Fibroblast of pulmonary artery (primary cell): ENCODE measurements around the gene ANLN.
A peak's percentile ranks its signal among the peaks of the same experiment; 100 is the strongest.
"Not testable (repeated sequence)": the region's sequence is repeated elsewhere in the genome, so short reads cannot be mapped to it uniquely, and the experiment has no call there.

Source experiments
- DNase-seq: peaks from one replicate; pipeline ENCODE4 v3.0.0-alpha.2; 2010; ENCODE audit warnings: low read depth
- H3K4me3 ChIP-seq: replicated peaks from 2 replicates; pipeline ENCODE4 v1.5.1; 2011; ENCODE audit warnings: low read depth, mild to moderate bottlenecking, control low read depth, low read length, moderate library complexity
- TF ChIP-seq, protein P1 (sequence below): IDR thresholded peaks from 2 replicates; pipeline ENCODE4 v1.5.1; 2011; ENCODE audit warnings: mild to moderate bottlenecking, control low read depth, low read length, inconsistent platforms; ENCODE audit errors: missing control alignments

The ANLN gene

DNA sequence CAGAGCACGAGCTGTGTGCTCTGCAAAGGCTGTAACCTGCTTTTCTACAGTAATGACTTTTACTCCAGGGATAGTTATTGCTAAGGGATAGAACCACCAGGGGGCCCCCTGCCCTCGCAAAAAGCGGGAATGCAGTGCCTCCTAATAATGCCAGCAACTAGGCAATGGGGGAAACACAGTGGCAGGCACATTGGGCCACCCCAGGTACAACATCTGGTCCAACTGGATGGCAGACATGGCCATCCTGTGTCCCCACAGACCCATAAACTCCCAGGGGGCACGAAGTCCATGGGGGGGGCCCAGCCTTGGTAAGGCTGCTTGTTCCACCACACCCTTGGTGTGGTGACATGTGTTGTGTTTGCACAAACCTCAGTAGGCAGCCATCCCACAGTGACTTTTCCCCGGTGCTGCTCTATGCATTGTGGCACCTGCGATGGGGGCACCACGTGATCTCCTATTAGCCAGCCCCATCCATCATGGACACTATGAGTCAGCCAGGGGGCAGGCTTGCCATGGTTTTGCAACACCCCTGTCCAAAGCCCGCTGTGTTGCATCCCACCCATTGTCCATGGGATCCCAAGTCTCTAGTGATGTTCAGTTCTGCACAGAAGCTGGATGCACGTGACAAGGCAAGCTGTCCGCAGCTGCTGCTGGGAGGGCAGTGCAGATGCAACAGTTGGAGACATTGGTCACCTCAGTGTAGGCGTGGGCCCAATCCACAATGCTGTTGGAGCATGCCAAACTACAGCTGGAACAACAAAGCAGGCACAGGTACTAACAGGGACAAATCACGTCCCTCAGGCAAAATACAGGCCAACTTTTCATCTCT lies 84.0 kb downstream of the ANLN start:
- TF ChIP-seq, protein P1, sequence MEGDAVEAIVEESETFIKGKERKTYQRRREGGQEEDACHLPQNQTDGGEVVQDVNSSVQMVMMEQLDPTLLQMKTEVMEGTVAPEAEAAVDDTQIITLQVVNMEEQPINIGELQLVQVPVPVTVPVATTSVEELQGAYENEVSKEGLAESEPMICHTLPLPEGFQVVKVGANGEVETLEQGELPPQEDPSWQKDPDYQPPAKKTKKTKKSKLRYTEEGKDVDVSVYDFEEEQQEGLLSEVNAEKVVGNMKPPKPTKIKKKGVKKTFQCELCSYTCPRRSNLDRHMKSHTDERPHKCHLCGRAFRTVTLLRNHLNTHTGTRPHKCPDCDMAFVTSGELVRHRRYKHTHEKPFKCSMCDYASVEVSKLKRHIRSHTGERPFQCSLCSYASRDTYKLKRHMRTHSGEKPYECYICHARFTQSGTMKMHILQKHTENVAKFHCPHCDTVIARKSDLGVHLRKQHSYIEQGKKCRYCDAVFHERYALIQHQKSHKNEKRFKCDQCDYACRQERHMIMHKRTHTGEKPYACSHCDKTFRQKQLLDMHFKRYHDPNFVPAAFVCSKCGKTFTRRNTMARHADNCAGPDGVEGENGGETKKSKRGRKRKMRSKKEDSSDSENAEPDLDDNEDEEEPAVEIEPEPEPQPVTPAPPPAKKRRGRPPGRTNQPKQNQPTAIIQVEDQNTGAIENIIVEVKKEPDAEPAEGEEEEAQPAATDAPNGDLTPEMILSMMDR, result peak; percentile 59
- DNase-seq, result peak; percentile 31
- no peak overlapping the region for H3K4me3 ChIP-seq

DNA sequence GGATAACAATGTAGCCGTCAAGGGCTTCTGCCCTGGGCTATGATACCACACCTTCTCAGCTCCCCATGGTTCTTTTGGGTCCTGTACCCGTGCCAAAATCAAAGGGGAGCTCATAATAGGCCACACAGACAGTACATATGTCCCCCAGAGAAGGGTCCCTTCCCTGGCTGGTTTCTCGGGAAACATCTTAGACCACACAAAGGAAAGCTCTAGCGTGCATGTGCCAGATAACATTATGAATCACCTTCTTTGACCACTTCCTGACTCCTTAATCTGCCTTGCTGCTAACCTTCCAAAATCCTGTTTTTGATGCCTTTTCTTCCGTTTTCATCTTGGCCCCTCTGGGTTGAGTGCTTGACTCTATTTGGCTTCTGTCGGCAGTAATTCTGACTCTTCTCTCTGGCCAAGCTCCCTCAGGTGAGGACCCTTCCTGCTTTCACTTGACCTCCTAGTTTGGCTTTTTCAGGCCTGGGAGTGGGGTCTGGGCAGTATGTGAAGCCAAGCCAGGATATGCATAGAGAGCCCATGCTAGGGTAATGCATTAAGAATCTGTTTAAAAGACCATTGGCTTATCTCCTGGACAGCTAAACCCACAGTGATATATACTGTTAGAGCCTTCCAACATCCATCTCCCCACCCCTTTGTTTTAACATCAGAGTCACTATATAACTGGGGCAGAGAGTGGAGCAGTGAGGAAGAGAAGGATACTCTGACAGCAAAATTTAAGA lies 84.8 kb downstream of the ANLN start:
- TF ChIP-seq, protein P1, result no peak
- H3K4me3 ChIP-seq, result no peak overlapping the region
- DNase-seq, result peak; percentile 44

DNA sequence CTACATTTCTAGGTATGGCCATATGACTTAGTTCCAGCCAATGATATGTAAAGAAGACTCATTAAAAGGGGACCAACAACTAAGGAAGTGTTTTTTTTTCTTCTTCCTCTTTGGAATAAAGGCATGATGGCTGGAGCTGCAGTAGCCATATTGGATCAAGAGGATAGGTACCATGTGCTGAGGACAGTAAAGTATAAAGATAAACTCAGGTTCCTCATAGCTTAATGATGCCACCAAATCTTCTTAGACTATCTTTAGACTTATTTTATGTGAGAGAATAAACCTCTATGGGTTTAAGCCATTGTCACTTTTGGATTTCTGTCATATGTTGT lies 85.3 kb downstream of the ANLN start:
- H3K4me3 ChIP-seq, result no peak overlapping the region
- DNase-seq, result no peak
- TF ChIP-seq, protein P1, result no peak

DNA sequence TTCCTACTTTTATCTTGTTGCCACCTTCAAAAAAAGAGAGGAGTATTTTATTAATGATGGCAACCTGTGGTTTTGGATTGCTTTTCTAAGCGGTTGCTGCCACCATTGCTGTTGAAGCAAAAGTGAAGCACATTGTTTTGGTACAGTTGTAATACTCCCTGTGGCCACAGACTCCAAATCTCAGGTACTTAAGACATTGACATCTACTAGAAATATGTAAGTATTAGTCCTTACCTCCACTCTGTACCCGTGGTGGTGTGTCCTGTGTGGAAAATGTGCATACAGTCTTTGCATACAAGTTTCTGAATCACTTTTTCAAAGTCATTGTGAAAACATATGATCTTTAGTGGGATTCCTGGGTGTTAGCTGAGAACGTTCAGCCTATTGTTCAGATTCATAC lies 85.7 kb downstream of the ANLN start:
- no peak for DNase-seq
- H3K4me3 ChIP-seq, result no peak overlapping the region
- TF ChIP-seq, protein P1, result no peak

DNA sequence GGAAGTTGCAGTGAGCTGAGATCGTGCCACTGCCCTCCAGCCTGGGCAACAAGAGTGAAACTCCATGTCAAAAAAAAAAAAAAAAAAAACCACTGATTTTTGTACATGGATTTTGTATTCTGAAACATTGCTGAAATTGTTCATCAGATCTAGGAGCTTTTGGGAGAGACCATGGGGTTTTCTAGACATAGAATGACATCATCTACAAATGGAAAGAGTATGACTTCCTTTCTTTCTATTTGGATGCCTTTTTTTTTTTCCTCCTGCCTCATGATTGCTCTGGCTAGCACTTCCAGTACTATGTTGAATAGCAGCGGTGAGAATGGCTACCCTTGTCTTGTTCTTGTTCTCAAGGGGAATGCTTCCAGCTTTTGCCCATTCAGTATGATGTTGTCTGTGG lies 89.1 kb downstream of the ANLN start:
- no peak for DNase-seq
- TF ChIP-seq, protein P1, result no peak
- H3K4me3 ChIP-seq, result no peak overlapping the region

DNA sequence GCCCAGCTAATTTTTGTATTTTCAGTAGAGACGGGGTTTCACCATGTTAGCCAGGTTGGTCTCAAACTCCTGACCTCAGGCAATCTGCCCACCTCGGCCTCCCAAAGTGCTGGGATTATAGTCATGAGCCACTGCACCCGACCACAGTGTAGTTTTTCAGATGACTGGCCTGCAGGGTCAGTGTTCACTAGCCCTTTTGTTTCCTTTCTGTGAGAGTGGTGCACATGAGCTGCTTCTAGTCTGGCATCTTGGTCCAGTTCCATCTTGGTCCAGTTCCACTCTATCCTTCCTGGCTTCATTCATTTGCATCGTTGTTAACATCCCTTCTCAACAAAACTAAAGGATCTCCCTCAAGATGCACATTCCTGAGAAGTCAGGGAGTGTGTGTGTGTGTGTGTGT lies 94.2 kb downstream of the ANLN start:
- DNase-seq, H3K4me3 ChIP-seq: not testable (repeated sequence)

DNA sequence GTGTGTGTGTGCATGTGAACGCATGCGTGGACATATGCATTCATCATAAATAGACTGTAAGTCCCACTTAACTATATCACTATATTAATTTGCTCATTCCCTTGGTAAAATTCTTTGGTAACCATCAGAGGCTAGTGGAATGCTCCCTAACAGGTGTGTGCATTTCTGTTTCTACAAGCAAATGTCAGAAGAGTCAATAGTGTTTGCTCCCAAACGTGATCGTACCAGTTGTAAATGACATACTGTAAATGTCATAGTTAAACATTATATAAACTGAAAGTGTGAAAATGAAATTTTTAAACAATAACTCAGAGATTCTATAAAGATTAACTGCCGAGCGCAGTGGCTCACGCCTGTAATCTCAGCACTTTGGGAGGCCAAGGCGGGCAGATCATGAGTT lies 94.6 kb downstream of the ANLN start:
- no peak overlapping the region for H3K4me3 ChIP-seq
- TF ChIP-seq, protein P1, result no peak
- no peak for DNase-seq
